ENCODE measurements around the gene ADRM1. TPM values are rescaled to one million over a fixed set of nuclear protein-coding genes. Genes with fewer than 3 reads are reported as not detected.
A peak's percentile ranks its signal among the peaks of the same experiment; 100 is the strongest.

Gene ADRM1
- total and polyA plus RNA-seq, 3 experiments from 2014 or later, result 101 to 166 (median 159) TPM

DNA sequence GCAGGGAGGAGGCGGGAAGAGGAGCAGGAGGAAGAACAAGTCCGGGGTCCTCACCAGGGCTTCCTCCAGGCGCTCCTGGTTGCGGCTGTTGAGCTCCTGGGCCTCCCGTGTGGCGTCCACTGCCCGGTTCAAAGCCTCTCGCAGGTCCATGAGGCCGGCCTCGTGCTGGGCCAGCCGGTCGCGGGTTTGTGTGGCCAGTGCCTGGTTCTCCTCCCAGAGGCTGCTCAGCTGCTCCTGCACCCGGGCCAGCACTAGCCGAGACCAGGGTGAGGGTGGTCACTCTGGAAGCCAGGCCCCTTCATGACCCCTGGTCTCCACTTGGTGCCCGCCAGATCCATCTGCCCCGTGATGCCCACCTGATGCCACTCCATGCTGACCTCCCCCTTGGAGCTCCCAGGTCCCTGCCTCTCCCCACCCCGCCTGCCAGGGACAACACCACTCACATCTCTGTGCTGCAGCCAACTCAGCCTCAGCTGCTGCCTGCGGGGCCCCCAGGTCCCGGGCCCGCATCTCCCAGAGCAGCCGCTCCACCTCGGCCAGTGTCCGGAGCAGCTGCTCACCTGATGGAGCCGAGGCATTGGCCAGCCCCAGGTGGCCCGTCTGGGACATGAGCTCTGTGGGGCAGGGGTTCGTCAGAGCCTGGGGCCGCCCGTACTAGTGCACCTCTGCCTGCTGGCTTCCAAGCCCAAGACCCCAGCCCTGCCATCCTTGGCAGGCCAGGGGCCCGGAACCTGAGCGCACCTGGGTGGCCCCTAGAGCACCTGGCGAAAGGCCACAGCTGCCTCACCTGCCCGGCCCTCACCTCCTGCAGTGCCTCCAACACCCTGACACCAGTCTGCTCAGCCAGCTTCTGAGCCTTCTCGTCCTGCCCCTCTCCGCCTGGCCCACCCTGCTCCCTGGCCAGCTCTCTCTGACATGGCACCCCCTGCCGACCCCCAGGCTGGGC lies 15.9 kb downstream of the ADRM1 start:
- no peak overlapping the region for H3K27ac ChIP-seq (ENCODE audit: low read depth, low read length)
- Mint-ChIP-seq H3K27me3 (no peaks in the 10 kb centered on the region), H3K27ac (peak overlapping the region in 1 of 8 donors; percentile 33), H3K4me3 (no peak overlapping the region), H3K36me3 (no peaks in the 10 kb centered on the region), H3K9me3 (no peaks in the 10 kb centered on the region), H3K4me1 (no peaks in the 10 kb centered on the region)
- no peaks in the 10 kb centered on the region for H3K27me3 ChIP-seq (ENCODE audit: insufficient read depth, low read length, poor library complexity, severe bottlenecking)
- no peak overlapping the region for H3K4me3 ChIP-seq (ENCODE audit: low read length)
- no peaks in the 10 kb centered on the region for H3K4me1 ChIP-seq (ENCODE audit: insufficient read depth, low read length)
- no peaks in the 10 kb centered on the region for H3K9me3 ChIP-seq (ENCODE audit: low read length)
- ChIA-PET CTCF (no interaction called here), POLR2A (interaction anchor here (0.6 kb wide), 1 partner anchor 21 kb away, joined by 7 read pairs; no protein-coding TSS in a partner anchor)
- H3K36me3 ChIP-seq (ENCODE audit: insufficient read depth, low read length), result no peaks in the 10 kb centered on the region
- no peak for DNase-seq

DNA sequence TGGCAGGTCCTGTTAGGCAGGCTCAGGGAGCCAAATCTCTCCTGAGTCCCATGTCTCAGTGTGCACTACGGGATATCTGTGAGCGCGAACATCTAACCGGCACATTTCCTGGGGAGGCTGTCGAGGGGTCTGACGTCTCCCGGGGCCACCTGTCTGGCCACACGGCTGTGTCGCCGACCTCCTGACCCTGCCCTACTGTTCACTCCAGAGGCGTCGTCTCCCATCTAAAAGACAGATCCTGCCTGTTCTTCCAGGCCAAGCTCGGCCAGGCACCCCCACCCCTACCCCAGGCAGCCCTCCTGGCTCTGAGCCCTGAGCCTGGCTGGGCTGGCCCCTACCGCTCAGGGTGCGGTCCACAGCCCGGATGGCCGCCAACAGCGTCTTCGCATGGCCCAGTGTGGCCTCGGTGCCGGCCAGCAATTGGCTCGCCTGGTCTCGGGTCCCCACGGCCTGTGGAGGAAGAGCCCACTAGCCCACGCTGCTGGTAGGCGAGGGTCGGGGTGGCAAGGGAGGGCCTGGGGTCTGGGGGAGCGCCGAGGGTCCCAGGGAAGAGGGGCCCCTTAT lies 16.6 kb downstream of the ADRM1 start:
- no peaks in the 10 kb centered on the region for H3K9me3 Mint-ChIP-seq
- Histone ChIP-seq H3K36me3 (ENCODE audit: insufficient read depth, low read length) (no peaks in the 10 kb centered on the region), H3K27ac (ENCODE audit: low read depth, low read length) (no peak overlapping the region), H3K4me1 (ENCODE audit: insufficient read depth, low read length) (no peaks in the 10 kb centered on the region), H3K9me3 (ENCODE audit: low read length) (no peaks in the 10 kb centered on the region), H3K4me3 (ENCODE audit: low read length) (no peak overlapping the region), H3K27me3 (ENCODE audit: insufficient read depth, low read length, poor library complexity, severe bottlenecking) (no peaks in the 10 kb centered on the region)
- CTCF ChIA-PET, result no interaction called here
- no peak for DNase-seq
- no peak overlapping the region for H3K4me3 Mint-ChIP-seq
- no peaks in the 10 kb centered on the region for H3K27me3 Mint-ChIP-seq
- H3K4me1 Mint-ChIP-seq, result no peaks in the 10 kb centered on the region
- POLR2A ChIA-PET, result interaction anchor here (0.6 kb wide), 1 partner anchor 20 kb away, joined by 7 read pairs; no protein-coding TSS in a partner anchor
- peak overlapping the region in 1 of 8 donors; percentile 17 for H3K27ac Mint-ChIP-seq
- H3K36me3 Mint-ChIP-seq, result no peaks in the 10 kb centered on the region

DNA sequence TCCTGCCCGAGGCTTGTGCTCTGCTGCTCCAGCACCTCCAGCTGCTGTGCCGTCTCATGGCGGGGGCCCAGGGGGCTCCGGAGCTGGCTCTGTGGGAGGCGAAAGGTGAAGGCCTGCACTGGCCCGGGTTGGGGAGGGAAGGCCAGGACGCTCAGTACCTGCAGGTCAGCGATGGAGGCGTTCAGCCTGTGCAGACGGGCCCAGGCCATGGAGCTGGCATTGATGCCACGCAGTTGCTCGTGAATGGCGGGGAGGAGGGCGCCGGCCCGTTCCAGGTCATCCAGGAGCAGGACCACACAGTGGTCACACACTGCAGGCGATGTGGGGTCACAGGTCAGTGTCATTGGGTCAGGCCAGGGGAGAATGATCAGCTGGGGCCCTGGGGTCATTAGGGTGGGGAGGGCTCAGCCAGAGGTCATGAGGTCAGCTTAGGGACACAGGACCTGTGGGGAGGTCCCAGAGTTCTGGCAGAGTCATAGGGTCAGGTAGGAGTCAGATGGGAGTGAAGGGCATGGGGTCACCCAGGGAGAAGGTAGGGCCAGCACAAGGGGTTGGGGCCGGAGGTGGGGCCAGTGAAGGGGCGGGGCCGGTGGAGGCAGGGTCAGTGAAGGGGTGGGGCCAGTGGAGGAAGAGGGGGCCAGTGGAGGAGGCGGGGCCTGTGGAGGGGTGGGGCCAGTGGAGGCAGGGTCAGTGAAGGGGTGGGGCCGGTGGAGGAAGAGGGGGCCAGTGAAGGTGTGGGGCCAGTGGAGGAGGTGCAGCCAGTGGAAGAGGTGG lies 18.0 kb downstream of the ADRM1 start:
- peak overlapping the region in 1 of 8 donors; percentile 94 for H3K27ac Mint-ChIP-seq
- no peaks in the 10 kb centered on the region for H3K27me3 Mint-ChIP-seq
- H3K9me3 Mint-ChIP-seq, result no peaks in the 10 kb centered on the region
- H3K9me3 ChIP-seq (ENCODE audit: low read length), result no peaks in the 10 kb centered on the region
- H3K4me3 Mint-ChIP-seq, result no peak overlapping the region
- H3K36me3 Mint-ChIP-seq, result no peaks in the 10 kb centered on the region
- no peaks in the 10 kb centered on the region for H3K4me1 Mint-ChIP-seq
- no peaks in the 10 kb centered on the region for H3K4me1 ChIP-seq (ENCODE audit: insufficient read depth, low read length)
- no peaks in the 10 kb centered on the region for H3K36me3 ChIP-seq (ENCODE audit: insufficient read depth, low read length)
- ChIA-PET POLR2A (no interaction called here), CTCF (no interaction called here)
- no peak for DNase-seq
- H3K27ac ChIP-seq (ENCODE audit: low read depth, low read length), result no peak overlapping the region
- no peak overlapping the region for H3K4me3 ChIP-seq (ENCODE audit: low read length)
- no peaks in the 10 kb centered on the region for H3K27me3 ChIP-seq (ENCODE audit: insufficient read depth, low read length, poor library complexity, severe bottlenecking)

DNA sequence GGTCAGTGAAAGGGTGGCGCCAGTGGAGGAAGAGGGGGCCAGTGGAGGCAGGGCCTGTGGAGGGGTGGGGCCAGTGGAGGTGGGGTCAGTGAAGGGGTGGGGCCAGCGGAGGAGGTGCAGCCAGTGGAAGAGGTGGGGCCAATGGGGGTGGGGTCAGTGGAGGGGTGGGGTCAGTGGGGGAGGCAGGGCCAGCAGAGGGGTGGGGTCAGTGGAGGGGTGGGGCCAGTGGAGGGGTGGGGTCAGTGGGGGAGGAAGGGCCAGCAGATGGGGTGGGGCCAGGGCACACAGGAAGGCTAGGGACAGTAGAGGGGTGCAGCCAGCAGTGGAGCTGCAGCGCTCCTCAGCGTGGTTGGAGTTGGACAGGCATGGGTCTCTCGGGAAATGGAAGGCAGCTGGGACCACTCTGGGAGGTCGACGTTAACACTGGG lies 18.7 kb downstream of the ADRM1 start:
- H3K27me3 ChIP-seq (ENCODE audit: insufficient read depth, low read length, poor library complexity, severe bottlenecking), result no peaks in the 10 kb centered on the region
- Mint-ChIP-seq H3K27ac (no peak overlapping the region), H3K4me3 (no peak overlapping the region), H3K9me3 (no peaks in the 10 kb centered on the region), H3K4me1 (no peaks in the 10 kb centered on the region), H3K27me3 (no peaks in the 10 kb centered on the region), H3K36me3 (no peaks in the 10 kb centered on the region)
- POLR2A ChIA-PET, result no interaction called here
- no peaks in the 10 kb centered on the region for H3K9me3 ChIP-seq (ENCODE audit: low read length)
- H3K27ac ChIP-seq (ENCODE audit: low read depth, low read length), result no peak overlapping the region
- no peaks in the 10 kb centered on the region for H3K4me1 ChIP-seq (ENCODE audit: insufficient read depth, low read length)
- no peak overlapping the region for H3K4me3 ChIP-seq (ENCODE audit: low read length)
- H3K36me3 ChIP-seq (ENCODE audit: insufficient read depth, low read length), result no peaks in the 10 kb centered on the region
- no peak for DNase-seq
- CTCF ChIA-PET, result no interaction called here

DNA sequence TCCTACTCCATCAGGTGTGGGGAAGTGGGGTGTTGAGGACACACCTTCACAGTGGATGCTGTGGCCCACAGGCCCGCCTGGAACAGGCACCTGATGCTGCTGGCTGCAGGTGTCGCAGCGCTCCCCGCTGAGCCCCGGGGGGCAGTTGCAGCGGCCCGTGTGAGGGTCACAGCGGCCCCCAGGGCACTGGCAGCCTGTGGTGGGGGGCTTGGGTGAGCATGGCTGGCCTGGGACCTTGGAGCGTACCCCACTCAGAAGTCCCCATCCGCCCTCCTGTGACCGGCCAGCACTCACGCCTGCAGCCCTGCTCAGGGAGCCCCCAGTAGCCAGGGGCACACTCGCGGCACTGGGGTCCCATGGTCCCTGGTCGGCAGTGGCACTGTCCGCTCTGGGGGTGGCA lies 19.2 kb downstream of the ADRM1 start:
- H3K4me1 ChIP-seq (ENCODE audit: insufficient read depth, low read length), result no peaks in the 10 kb centered on the region
- Mint-ChIP-seq H3K4me1 (no peaks in the 10 kb centered on the region), H3K27ac (no peak overlapping the region), H3K36me3 (no peaks in the 10 kb centered on the region), H3K27me3 (no peaks in the 10 kb centered on the region), H3K9me3 (no peaks in the 10 kb centered on the region), H3K4me3 (no peak overlapping the region)
- H3K4me3 ChIP-seq (ENCODE audit: low read length), result no peak overlapping the region
- H3K36me3 ChIP-seq (ENCODE audit: insufficient read depth, low read length), result no peaks in the 10 kb centered on the region
- no peaks in the 10 kb centered on the region for H3K27me3 ChIP-seq (ENCODE audit: insufficient read depth, low read length, poor library complexity, severe bottlenecking)
- POLR2A ChIA-PET, result no interaction called here
- H3K9me3 ChIP-seq (ENCODE audit: low read length), result no peaks in the 10 kb centered on the region
- DNase-seq, result no peak
- CTCF ChIA-PET, result no interaction called here
- no peak overlapping the region for H3K27ac ChIP-seq (ENCODE audit: low read depth, low read length)

DNA sequence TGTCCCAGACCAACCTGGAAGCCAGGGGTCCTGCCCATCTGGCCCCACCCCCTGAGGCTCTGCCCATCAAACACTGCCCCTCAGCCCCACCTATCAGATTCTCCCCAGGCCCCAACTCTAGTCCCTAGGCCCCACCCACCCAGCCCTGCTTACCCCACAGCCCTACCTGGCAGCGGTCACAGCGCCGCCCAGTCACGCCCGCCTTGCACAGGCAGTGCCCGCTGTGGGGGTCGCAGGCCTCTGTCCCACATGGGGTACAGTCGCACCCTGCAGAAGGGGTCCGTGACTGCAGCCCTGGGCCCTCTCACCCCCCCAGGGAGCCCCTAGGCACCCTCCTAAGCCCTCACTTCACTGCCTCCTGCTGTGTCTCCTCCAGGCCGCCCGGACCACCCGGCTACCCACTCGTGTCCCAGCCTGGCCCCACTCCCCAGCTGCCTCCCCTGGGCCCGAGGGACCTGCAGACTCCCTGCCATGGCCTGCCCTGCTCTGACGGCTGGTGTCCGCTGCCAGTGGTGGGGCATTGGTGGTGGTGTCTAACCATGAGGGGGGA lies 19.8 kb downstream of the ADRM1 start:
- Mint-ChIP-seq H3K4me3 (no peak overlapping the region), H3K4me1 (no peaks in the 10 kb centered on the region), H3K36me3 (no peaks in the 10 kb centered on the region), H3K27me3 (no peaks in the 10 kb centered on the region), H3K27ac (no peak overlapping the region), H3K9me3 (no peaks in the 10 kb centered on the region)
- no peak overlapping the region for H3K27ac ChIP-seq (ENCODE audit: low read depth, low read length)
- no peak overlapping the region for H3K4me3 ChIP-seq (ENCODE audit: low read length)
- no peak for DNase-seq
- ChIA-PET POLR2A (no interaction called here), CTCF (no interaction called here)
- no peaks in the 10 kb centered on the region for H3K27me3 ChIP-seq (ENCODE audit: insufficient read depth, low read length, poor library complexity, severe bottlenecking)
- H3K36me3 ChIP-seq (ENCODE audit: insufficient read depth, low read length), result no peaks in the 10 kb centered on the region
- no peaks in the 10 kb centered on the region for H3K4me1 ChIP-seq (ENCODE audit: insufficient read depth, low read length)
- H3K9me3 ChIP-seq (ENCODE audit: low read length), result no peaks in the 10 kb centered on the region

DNA sequence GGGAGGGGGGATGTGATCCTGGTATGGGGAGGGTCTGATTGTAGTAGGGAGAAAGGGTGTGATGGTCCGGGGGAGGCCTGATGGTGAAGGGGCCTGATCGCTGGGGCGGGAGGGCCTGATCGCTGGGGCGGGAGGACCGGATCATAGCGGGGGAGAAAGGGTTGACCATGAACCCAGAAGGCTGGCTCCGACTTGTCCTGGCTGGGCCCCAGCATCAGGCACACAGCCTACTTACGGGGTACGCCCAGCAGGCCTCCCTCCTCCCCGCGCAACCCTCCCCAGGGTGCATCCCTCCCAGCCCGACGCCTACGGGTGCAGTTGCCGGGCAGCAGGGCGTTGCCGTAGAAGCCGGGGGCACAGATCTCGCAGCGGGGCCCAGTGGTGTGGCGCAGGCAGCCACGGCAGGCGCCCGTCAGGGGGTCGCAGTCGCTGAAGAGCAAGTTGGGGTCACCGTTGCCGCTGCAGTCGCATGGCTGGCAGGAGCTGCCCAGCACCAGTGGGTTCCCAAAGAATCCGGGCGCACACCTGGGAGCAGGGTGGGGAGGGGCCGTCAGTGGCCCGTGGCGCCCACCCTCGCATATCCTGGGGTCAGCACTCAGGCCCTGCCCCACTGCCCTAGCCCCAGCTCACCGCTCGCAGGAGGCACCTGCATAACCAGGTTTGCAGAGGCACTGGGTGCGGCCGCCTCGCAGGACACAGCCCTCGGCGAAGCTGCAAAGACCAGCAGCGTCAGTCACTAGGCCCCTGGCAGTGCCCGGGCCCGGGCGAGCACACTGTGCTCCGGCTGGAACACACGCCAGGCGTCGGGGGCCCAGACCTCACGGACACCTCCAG lies 20.6 kb downstream of the ADRM1 start:
- Mint-ChIP-seq H3K9me3 (no peaks in the 10 kb centered on the region), H3K36me3 (no peaks in the 10 kb centered on the region), H3K27ac (no peak overlapping the region), H3K27me3 (no peaks in the 10 kb centered on the region), H3K4me3 (no peak overlapping the region), H3K4me1 (no peaks in the 10 kb centered on the region)
- no peaks in the 10 kb centered on the region for H3K9me3 ChIP-seq (ENCODE audit: low read length)
- no peak overlapping the region for H3K27ac ChIP-seq (ENCODE audit: low read depth, low read length)
- no peaks in the 10 kb centered on the region for H3K27me3 ChIP-seq (ENCODE audit: insufficient read depth, low read length, poor library complexity, severe bottlenecking)
- POLR2A ChIA-PET, result no interaction called here
- H3K36me3 ChIP-seq (ENCODE audit: insufficient read depth, low read length), result no peaks in the 10 kb centered on the region
- no peak overlapping the region for H3K4me3 ChIP-seq (ENCODE audit: low read length)
- CTCF ChIA-PET, result no interaction called here
- no peak for DNase-seq
- H3K4me1 ChIP-seq (ENCODE audit: insufficient read depth, low read length), result no peaks in the 10 kb centered on the region

Data from CD8-positive, alpha-beta memory T cell (primary cell).